ENCODE measurements around the gene ITPK1. TPM values are rescaled to one million over a fixed set of nuclear protein-coding genes. Genes with fewer than 3 reads are reported as not detected.
"Not testable (repeated sequence)": the region's sequence is repeated elsewhere in the genome, so short reads cannot be mapped to it uniquely, and the experiment has no call there.

The ITPK1 gene
- total RNA-seq: 100 to 1,000 TPM; 132 to 172 (median 157) TPM

GRCh38 chr14:93115821-93116675 lies at the start of gene ITPK1:
TSS of gene ITPK1 (minus strand) at chr14:93115925. CDS start at chr14:93115163, 762 bp downstream.
- Histone ChIP-seq H3K4me3 (peak within 1 kb of the TSS; percentile 49 to 95 (median 66)), H3K36me3 (no peaks in the 10 kb centered on the region), H3K9me3 (no peaks in the 10 kb centered on the region), H3K4me1 (peaks cover 0 to 31% (median 14%) of the 10 kb centered on the region in 4 donors), H3K27ac (peak within 1 kb of the TSS; percentile 98 to 100 (median 99)), H3K27me3 (no peaks in the 10 kb centered on the region)
- TF ChIP-seq, protein P1, sequence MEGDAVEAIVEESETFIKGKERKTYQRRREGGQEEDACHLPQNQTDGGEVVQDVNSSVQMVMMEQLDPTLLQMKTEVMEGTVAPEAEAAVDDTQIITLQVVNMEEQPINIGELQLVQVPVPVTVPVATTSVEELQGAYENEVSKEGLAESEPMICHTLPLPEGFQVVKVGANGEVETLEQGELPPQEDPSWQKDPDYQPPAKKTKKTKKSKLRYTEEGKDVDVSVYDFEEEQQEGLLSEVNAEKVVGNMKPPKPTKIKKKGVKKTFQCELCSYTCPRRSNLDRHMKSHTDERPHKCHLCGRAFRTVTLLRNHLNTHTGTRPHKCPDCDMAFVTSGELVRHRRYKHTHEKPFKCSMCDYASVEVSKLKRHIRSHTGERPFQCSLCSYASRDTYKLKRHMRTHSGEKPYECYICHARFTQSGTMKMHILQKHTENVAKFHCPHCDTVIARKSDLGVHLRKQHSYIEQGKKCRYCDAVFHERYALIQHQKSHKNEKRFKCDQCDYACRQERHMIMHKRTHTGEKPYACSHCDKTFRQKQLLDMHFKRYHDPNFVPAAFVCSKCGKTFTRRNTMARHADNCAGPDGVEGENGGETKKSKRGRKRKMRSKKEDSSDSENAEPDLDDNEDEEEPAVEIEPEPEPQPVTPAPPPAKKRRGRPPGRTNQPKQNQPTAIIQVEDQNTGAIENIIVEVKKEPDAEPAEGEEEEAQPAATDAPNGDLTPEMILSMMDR (IDR thresholded peaks at IDR 0.05): peak in 4 of 6 experiments; percentile 29 to 60 (median 56)
- peak in 1 of 2 donors; percentile 8 for TF ChIP-seq POLR2A (IDR thresholded peaks at IDR 0.05)
- DNase-seq: peak; percentile 54 to 78 (median 77)

- H3K27me3 ChIP-seq: no peaks in the 10 kb centered on the region
- no peaks in the 10 kb centered on the region for H3K36me3 ChIP-seq
- TF ChIP-seq, protein P1 (IDR thresholded peaks at IDR 0.05): no peak
- no peak for TF ChIP-seq POLR2A (IDR thresholded peaks at IDR 0.05)
- DNase-seq: no peak
- H3K27ac ChIP-seq: no peak overlapping the region
- no peaks in the 10 kb centered on the region for H3K4me1 ChIP-seq
- H3K4me3 ChIP-seq: no peak overlapping the region
- H3K9me3 ChIP-seq: no peaks in the 10 kb centered on the region
Measured at GRCh38 chr14:93163564-93163963, 47.8 kb upstream of the ITPK1 start.

GRCh38 chr14:93161411-93161940 lies 45.8 kb upstream of the ITPK1 start:
- no peak for TF ChIP-seq POLR2A (IDR thresholded peaks at IDR 0.05)
- Histone ChIP-seq H3K27ac (no peak overlapping the region), H3K4me3 (no peak overlapping the region), H3K27me3 (no peaks in the 10 kb centered on the region), H3K36me3 (no peaks in the 10 kb centered on the region), H3K4me1 (no peaks in the 10 kb centered on the region), H3K9me3 (no peaks in the 10 kb centered on the region)
- no peak for DNase-seq

DNA sequence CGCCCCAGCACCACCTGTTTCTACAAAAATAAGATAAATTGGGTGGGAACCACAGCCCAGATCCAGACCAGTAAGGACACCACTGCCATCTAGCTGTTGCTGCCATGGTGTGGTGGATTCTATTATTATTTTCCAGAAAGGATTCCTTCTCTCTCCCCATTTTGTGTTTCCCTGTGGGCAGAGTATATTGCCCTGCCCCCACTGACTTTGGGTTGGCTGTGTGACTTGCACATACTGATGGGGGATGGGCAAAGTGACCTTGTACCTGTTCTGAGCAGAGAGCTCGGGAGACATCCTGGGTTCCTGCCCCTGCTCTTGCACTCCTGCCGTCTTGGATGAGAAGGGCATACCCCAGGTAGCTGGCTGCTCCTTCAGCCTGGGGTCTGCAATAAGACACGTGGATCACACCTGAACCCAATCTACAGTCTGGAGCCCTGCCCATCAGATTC lies 44.7 kb upstream of the ITPK1 start:
- TF ChIP-seq, protein P1 (IDR thresholded peaks at IDR 0.05): peak in 3 of 6 experiments; percentile 26 to 41 (median 39)
- TF ChIP-seq POLR2A (IDR thresholded peaks at IDR 0.05): no peak
- Histone ChIP-seq H3K9me3 (no peaks in the 10 kb centered on the region), H3K36me3 (no peaks in the 10 kb centered on the region), H3K4me3 (no peak overlapping the region), H3K4me1 (no peaks in the 10 kb centered on the region), H3K27me3 (no peaks in the 10 kb centered on the region), H3K27ac (no peak overlapping the region)
- no peak for DNase-seq

- not testable (repeated sequence) for H3K27me3 ChIP-seq, H3K4me3 ChIP-seq, DNase-seq, H3K4me1 ChIP-seq, H3K9me3 ChIP-seq, H3K27ac ChIP-seq, H3K36me3 ChIP-seq
Measured at GRCh38 chr14:93159625-93160352, 44.1 kb upstream of the ITPK1 start.

GRCh38 chr14:93158349-93158748 lies 42.6 kb upstream of the ITPK1 start:
- not testable (repeated sequence) for H3K4me3 ChIP-seq, H3K27ac ChIP-seq, H3K9me3 ChIP-seq, DNase-seq, H3K27me3 ChIP-seq, H3K4me1 ChIP-seq, H3K36me3 ChIP-seq
